ENCODE results near the gene MAP1B. TPM values are rescaled to one million over a fixed set of nuclear protein-coding genes. Genes with fewer than 3 reads are reported as not detected.
A peak's percentile ranks its signal among the peaks of the same experiment; 100 is the strongest.

MAP1B gene
- total RNA-seq, 2 donors from 2014 or later: 87.9 to 93.3 TPM

DNA sequence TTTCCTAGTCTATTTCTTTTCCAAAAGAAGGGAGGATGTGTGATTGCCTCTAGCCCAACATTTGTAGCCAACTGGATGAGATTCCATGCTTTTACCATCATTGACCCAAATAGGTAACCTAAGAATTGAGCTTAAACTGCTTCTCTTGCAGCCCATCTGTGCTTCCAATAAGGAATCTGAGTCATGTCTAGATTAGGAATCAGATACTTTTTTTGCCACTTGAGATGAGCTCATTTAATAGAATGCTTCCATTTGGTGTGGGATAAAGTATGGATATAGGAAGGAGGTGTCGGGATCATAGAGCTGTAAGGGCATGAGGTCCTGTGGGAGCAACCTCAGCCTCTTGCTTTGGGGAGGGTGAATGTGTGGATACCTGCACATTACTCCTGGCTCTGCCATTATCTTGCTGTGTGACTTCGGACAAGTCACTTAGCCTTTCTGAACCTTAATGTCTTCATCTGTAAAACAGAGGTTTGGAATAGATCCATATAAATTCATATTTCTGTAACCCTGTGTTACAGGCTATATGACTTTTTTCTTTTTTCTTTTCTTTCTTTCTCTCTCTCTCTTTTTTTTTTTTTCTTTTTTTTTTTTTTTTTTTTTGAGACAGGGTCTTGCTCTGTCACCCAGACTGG lies 56.2 kb downstream of the MAP1B start:
- H3K9me3 Mint-ChIP-seq: no peaks in the 10 kb centered on the region
- Histone ChIP-seq H3K4me3 (ENCODE audit: low read length) (no peak overlapping the region), H3K27me3 (ENCODE audit: control insufficient read depth, insufficient read depth, low read length, poor library complexity, severe bottlenecking) (no peaks in the 10 kb centered on the region), H3K36me3 (ENCODE audit: control insufficient read depth, insufficient read depth, low read length) (peaks cover 69% of the 10 kb centered on the region), H3K27ac (ENCODE audit: low read depth, low read length) (no peak overlapping the region), H3K4me1 (ENCODE audit: control insufficient read depth, insufficient read depth, low read length) (peaks cover 27% of the 10 kb centered on the region), H3K9ac (ENCODE audit: extremely low read depth, low read length, poor library complexity, severe bottlenecking) (no peak overlapping the region), H3K9me3 (ENCODE audit: control insufficient read depth, low read length) (no peaks in the 10 kb centered on the region)
- H3K36me3 Mint-ChIP-seq (ENCODE audit: low read depth): peaks cover 8% of the 10 kb centered on the region
- H3K27ac Mint-ChIP-seq: no peak overlapping the region
- peaks cover 33% of the 10 kb centered on the region for H3K4me1 Mint-ChIP-seq
- TF ChIP-seq, protein P1, sequence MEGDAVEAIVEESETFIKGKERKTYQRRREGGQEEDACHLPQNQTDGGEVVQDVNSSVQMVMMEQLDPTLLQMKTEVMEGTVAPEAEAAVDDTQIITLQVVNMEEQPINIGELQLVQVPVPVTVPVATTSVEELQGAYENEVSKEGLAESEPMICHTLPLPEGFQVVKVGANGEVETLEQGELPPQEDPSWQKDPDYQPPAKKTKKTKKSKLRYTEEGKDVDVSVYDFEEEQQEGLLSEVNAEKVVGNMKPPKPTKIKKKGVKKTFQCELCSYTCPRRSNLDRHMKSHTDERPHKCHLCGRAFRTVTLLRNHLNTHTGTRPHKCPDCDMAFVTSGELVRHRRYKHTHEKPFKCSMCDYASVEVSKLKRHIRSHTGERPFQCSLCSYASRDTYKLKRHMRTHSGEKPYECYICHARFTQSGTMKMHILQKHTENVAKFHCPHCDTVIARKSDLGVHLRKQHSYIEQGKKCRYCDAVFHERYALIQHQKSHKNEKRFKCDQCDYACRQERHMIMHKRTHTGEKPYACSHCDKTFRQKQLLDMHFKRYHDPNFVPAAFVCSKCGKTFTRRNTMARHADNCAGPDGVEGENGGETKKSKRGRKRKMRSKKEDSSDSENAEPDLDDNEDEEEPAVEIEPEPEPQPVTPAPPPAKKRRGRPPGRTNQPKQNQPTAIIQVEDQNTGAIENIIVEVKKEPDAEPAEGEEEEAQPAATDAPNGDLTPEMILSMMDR (conservative IDR thresholded peaks at IDR 0.05): no peak
- 94 to 100% methylated on average over 1 to 2 of the region's 2 CpGs for WGBS, 2 experiments (ENCODE audit: insufficient coverage in 1 of 2, insufficient read length in 1 of 2)
- no peak for DNase-seq
- H3K4me3 Mint-ChIP-seq: no peak overlapping the region
- H3K27me3 Mint-ChIP-seq (ENCODE audit: insufficient read depth): no peaks in the 10 kb centered on the region

DNA sequence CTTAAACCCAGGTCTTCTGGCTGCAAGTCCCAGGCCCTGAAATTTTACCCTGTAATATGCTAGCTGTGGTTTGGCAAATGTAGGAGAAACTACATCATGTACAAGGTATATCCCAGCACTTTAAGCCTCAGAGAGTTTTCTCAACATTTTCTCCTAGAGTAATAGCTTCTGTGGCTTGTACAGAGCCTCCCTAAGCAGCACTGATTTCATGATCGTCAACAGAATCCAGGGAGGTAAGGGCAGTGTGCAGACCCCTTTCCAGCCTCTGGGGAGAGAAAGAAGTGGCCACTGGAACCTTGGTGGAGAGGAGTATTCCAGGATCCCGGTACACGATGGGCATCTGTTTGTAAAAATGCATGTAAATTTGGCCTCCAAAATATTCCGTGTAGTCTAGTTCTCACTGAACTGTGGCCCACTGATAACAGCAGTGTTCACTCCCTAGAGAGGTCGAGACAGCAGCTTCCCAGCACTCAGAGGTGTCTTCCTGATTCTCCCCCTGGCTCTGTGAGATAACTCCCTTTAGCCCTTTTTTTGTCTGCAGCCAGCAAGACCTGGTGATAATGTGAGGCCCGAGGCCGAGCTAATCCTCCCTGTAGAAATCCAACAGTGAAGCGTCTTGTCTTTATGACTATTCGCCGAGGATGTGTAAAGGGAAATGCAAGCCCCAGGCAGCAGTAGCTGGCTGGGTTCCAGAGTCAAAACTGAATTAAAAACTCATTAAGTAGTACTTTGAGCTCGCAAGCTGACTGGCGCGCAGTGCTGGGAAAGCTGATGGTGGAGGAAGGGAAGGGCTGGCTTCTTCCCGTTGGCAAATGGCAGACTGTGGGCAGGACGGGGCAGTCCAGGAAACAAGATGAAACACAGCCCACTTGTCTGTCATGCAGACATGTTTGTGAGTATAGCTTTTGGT lies 59.0 kb downstream of the MAP1B start:
- TF ChIP-seq, protein P1 (conservative IDR thresholded peaks at IDR 0.05): no peak
- Mint-ChIP-seq H3K27ac (peak overlapping the region; percentile 52), H3K27me3 (ENCODE audit: insufficient read depth) (no peaks in the 10 kb centered on the region), H3K4me3 (peak overlapping the region; percentile 12), H3K4me1 (peaks cover 49% of the 10 kb centered on the region), H3K9me3 (no peaks in the 10 kb centered on the region), H3K36me3 (ENCODE audit: low read depth) (peaks cover 3% of the 10 kb centered on the region)
- H3K27ac ChIP-seq (ENCODE audit: low read depth, low read length): peak overlapping the region; percentile 67
- no peaks in the 10 kb centered on the region for H3K9me3 ChIP-seq (ENCODE audit: control insufficient read depth, low read length)
- WGBS, 2 experiments (ENCODE audit: insufficient coverage in 1 of 2, insufficient read length in 1 of 2): 65 to 72% methylated on average over 10 to 15 of the region's 15 CpGs
- no peaks in the 10 kb centered on the region for H3K27me3 ChIP-seq (ENCODE audit: control insufficient read depth, insufficient read depth, low read length, poor library complexity, severe bottlenecking)
- peak overlapping the region; percentile 1 for H3K4me3 ChIP-seq (ENCODE audit: low read length)
- H3K4me1 ChIP-seq (ENCODE audit: control insufficient read depth, insufficient read depth, low read length): peaks cover 28% of the 10 kb centered on the region
- H3K9ac ChIP-seq (ENCODE audit: extremely low read depth, low read length, poor library complexity, severe bottlenecking): no peak overlapping the region
- peak; percentile 61 for DNase-seq
- peaks cover 46% of the 10 kb centered on the region for H3K36me3 ChIP-seq (ENCODE audit: control insufficient read depth, insufficient read depth, low read length)

DNA sequence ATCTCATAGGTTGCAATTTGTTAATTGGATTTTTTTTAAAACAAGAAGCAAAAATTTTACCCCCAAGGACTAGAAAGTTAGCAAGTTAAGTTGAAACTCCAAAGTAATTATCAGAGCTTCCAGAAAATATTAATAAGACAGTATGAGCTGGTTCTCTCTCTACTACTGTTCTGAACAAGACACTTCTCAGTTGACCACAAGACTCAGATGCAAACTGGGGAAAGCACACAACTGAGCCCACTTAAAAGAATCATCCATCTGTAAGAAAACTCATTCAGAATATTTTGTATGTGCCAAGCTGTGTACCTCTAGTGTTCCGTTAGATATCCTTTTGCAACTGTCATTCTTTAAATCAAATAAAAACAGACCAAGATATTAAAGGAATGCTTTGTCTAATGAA lies 60.0 kb downstream of the MAP1B start:
- H3K9ac ChIP-seq (ENCODE audit: extremely low read depth, low read length, poor library complexity, severe bottlenecking): no peak overlapping the region
- no peaks in the 10 kb centered on the region for H3K27me3 Mint-ChIP-seq (ENCODE audit: insufficient read depth)
- H3K36me3 ChIP-seq (ENCODE audit: control insufficient read depth, insufficient read depth, low read length): peaks cover 47% of the 10 kb centered on the region
- DNase-seq: no peak
- H3K27ac ChIP-seq (ENCODE audit: low read depth, low read length): peak overlapping the region; percentile 67
- no peak overlapping the region for H3K4me3 Mint-ChIP-seq
- no peak overlapping the region for H3K4me3 ChIP-seq (ENCODE audit: low read length)
- peaks cover 49% of the 10 kb centered on the region for H3K4me1 Mint-ChIP-seq
- TF ChIP-seq, protein P1 (conservative IDR thresholded peaks at IDR 0.05): no peak
- no peaks in the 10 kb centered on the region for H3K27me3 ChIP-seq (ENCODE audit: control insufficient read depth, insufficient read depth, low read length, poor library complexity, severe bottlenecking)
- H3K27ac Mint-ChIP-seq: no peak overlapping the region
- H3K36me3 Mint-ChIP-seq (ENCODE audit: low read depth): peaks cover 7% of the 10 kb centered on the region
- WGBS, 2 experiments (ENCODE audit: insufficient coverage in 1 of 2, insufficient read length in 1 of 2): 100% methylated on average over 1 of the region's 1 CpG; no CpG with 5 or more reads in 1 of the 2 experiments
- no peaks in the 10 kb centered on the region for H3K9me3 ChIP-seq (ENCODE audit: control insufficient read depth, low read length)
- peaks cover 28% of the 10 kb centered on the region for H3K4me1 ChIP-seq (ENCODE audit: control insufficient read depth, insufficient read depth, low read length)
- H3K9me3 Mint-ChIP-seq: no peaks in the 10 kb centered on the region
